ENCODE measurements around the gene EIF5.
A peak's percentile ranks its signal among the peaks of the same experiment; 100 is the strongest.

Gene EIF5

DNA sequence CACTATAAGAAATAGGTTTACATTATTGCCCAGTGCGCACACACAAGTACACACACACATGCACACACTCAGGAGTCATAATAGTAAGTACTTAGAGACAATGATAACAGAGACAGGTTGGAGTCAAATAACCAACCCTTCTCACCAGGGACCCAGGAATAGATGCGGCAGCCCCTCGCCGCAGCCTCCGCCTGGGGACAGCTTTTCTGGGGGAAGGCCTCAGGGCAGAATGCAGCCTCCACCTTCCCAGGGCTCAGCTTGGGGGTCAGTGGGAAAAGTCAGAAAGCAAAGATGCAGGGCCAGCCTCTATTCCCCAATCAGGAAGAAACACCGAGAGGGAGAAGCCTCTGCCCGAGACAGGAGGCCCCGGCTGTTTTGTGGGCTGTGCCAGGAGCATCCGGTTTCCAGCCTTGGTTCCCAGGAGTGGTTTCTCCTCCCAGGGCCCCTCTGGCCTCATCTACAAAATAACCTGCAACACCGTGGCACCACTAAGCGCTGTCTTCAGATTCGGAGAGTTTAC lies 23.4 kb upstream of the EIF5 start:
- DNase-seq (ENCODE audit: low spot score): no peak

DNA sequence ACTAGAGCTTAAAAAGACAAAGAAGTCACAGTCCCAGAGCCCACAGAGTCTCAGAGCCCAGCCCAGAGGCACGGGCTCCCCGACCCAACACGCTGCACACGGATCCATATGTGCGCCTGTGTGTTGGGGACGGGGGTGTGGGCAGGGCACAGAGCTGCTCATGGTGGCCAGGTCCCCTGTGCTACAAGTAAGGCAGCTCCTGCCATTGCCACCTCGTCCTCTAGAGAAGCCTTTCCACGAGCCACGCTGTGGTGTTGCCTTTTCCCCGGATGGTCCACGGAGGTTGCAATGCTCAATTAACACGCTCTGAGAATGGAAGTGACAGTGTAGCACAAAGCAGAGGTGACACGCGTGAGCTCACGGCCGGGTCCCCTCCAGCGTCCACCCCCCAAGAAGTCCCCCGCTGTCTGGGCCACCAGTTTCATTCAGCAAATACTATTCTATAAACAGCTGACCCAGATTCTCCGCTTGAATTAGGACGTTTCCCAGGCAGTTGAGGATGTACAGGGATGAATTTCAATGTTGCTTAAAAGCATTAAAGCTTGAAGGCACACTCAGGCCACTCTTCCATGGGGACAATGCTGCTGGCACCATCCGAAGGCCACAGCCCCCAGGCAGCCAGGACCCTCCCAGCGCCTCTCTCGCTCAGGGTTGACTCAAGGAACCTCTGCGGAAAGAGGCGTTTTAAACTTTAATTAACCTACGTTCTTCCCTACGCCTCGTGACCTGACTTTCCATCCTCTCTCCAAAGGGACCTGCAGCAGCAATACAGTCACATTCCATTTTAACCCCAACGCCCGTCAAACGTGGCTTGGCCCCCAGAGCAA lies 22.7 kb upstream of the EIF5 start:
- no peak for DNase-seq (ENCODE audit: low spot score)

DNA sequence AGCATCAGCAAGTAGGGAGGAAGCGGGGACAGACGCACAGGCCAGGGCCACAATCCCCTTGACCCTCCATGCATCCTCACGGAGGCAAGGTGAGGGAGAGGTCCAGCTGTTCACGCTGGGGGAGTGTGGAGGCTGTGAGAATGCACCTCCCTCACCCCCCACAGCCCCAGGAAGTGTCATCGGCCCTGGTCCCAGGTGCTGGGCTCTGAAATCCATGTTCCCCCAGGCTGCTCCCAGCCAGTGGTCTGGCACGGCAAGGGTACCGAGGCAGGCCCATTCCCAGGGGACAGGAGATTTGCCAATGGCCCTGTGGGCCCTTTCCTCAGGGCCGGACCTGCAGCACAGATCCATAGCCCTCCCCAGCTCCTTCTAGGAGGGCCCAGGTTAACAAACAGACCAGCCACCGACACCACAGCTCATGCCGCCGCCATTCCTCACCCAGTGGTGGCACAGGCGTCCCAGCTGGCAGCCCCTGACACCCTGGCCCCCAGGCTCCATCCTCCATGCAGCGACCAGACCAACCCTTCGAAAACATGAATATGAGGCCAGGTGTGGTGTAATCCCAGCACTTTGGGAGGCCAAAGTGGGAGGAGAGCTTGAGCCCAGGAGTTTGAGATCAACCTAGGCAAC lies 21.9 kb upstream of the EIF5 start:
- DNase-seq (ENCODE audit: low spot score): no peak

DNA sequence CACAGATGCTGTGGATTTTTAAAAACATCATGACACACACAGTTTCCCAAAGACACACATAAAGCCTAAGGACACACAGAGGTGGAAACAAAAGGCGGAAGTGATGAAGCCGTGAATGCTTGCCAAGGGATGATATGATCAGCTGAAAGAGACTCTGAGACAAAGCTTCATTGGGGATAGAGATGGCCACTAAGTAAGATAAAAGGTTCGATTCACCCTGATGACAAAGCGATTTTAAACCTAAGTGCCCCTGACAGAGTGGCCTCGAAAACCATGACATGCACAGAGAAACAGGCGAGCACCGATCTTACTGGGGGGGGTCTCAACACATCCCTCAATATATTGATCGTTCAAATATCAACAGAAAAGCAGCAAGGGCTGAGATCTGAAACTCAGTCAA lies 20.3 kb upstream of the EIF5 start:
- no peak for DNase-seq (ENCODE audit: low spot score)

DNA sequence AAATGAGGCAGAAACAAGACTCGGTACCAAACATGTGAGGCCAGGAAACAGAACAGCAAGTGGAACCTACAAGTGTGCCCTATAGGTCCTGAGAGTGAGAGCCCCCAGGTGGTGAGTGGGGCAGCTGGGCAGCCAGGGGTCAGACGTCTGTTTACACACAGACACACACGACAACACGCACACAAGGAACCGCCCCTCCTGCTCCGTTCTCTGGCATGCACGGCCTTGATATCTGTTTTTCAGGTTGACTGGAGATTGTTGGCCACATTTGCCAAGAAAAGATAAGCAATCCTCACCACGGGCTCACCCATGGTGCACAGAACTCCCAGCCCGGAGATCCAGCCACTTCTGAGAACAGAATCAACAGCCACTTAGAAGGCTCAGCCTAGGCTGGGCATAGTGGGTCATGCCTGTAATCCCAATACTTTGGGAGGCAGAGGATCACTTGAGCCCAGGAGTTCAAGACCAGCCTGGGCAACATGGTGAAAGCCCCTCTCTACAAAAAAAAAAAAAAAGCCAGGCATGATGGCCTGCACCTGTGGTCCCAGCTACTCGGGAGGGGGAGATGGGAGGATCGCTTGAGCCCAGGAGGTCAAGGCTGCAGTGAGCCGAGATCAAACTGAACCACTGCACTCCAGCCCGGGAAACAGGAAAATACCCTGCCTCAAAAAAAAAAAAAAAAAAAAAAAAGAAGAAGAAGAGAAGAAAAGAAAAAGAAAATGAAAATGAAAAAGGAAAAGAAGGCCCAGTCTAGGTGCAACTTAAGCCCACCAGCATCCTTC lies 19.4 kb upstream of the EIF5 start:
- DNase-seq (ENCODE audit: low spot score): no peak

DNA sequence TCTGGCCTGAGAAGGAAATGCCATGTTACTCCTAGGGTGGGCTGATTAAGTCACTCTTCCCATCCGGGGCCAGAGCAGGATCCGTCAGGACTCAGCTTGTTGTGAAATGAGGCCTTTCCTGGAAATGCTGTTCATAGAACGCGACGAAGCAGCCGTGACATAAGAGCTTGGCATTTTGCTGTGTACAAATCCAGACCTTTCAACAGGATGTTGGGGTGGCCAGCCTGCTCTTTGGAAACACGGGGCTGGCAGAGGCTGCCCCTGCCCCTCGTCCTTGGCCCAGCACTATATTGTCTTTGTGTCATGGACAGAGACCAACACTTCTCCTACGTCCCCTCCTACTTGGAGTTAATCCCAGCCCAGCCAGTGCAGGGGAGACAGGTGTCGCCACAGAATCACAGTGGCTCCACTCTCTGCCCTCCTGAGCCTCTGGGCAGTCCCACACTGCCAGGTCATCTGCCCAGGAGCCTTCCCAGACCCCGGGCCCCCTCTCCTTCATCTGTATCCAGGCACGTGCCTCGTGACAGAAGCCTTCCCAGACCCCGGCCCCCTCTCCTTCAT lies 18.6 kb upstream of the EIF5 start:
- DNase-seq (ENCODE audit: low spot score): no peak

DNA sequence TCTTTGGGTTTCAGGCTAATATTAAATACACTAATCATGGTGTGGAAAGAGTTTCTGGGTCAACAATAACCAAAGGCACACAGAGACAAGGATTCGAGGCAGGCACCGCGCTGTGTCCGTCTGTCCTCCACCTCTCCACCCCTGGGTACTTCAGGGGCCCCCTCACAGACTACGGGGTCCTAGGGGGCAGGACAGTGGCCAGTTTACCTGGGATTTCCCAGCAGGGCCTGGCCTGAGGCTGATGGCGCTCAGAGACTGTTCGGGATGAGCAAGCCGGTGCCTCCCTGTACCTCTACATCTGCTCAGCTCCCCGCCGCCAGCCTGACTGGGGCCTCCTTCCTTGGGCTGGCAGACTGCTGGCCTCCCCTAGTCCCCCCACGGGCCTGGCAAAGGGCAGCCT lies 18.1 kb upstream of the EIF5 start:
- DNase-seq (ENCODE audit: low spot score): no peak

DNA sequence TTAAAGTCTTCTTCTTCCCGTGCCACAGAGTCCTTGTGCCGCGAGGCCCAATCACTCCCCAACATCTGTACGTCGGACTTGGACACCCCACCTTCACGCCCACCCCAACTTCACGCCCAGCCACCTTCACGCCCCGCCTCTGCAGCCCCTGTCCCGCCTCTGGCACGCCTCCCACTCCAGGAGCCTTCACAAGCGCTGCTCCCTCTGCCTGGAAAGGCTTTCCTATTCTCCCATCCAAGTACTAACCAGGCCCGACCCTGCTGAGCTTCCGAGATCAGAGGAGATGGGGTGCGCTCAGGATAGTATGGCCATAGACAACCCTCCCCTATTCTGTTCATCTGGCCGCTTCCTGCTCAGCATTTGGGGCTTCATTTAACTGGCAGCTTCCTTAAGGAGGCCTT lies 17.3 kb upstream of the EIF5 start:
- DNase-seq (ENCODE audit: low spot score): no peak

DNA sequence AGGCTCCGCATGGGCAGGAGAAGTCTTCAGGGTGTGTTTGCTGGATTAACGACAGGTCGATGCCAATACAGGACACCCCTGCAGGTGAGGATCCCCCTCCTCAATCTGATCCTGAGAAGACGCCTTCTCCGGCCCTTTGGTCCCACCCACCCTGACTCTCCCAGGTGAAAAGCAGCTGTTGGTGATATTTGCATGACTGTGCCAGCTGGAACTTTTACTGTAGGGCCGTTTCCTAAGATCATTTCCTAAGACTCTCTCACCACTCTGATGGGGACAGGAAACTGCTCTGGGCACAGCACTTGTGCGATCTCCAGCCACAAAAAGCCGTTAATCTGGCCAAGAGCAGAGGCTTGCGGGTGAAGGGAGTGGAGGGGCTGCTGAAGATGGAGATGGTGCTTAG lies 16.8 kb upstream of the EIF5 start:
- DNase-seq (ENCODE audit: low spot score): no peak

DNA sequence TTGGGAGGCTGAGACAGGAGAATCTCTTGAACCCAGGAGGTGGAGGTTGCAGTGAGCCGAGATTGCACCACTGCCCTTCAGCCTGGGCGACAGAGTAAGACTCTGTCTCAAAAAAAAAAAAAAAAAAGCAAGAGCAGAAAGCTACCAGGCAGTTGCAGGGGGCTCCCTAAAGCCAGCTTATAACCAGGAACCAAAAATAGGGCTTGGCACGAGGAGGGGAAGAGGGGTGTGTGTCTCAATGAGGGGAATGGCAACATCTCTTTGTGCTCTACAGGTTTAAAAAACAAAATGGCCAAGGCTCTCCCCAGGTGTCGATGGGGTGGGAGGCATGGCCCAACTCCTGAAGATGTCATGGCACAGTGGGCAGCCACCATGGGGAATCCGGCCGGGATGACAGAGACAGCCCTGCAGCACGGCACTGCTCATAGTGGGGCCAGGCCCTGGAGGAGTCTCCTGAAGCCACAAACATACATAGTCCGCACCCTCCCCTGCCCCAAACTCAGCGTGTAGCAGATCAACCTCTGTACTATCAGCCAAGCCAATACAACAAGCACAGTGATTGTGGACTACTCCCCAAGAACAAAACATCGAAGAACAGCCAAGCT lies 16.0 kb upstream of the EIF5 start:
- no peak for DNase-seq (ENCODE audit: low spot score)

DNA sequence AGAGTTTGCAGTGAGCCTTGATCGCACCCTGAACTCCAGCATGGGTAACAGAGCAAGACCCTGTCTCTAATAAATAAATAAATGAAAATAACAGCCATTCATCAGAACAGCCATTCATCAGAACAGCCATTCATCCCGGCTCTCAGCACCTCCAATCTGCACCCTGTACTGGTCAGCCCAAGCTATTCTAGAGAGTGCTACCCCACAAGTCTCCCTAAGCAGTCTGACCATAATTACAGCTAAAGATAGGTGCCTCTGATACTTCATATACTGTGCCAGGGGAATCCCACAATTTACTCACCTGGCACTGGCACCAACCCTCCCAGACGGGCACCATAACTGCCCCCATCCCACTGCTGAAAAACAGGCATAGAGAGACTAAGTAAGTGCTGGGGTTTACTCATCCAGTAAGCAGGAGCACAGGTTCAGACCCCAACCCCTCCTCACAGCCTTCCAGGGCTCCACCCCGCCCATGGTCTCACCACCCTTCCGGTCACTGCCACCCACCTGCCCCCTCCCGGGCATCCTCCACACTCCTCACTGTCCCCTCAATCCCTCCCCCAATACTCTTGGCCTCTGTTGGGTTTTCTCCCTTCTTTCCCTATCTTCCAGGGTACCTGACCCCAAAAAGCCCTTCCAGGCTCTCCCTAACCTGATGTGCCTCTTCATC lies 15.2 kb upstream of the EIF5 start:
- DNase-seq (ENCODE audit: low spot score): no peak

DNA sequence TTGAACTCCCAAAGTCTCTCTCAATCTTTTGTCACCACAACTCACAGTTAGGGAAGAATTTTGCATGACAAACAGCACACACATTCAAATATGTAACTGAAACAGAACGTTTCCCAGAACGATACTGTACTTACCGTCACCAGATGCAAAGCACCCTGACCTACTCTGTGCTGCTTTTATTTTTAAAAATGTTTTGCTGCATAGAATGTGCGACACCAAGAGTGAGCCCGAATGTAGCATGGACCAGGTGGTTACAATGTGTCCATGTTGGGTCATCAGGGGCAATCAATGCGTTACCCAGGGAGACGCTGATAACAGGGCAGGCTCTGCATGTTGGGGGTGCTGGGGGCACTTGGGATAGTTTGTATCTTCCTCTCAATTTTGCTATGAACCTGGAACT lies 14.6 kb upstream of the EIF5 start:
- DNase-seq (ENCODE audit: low spot score): no peak

DNA sequence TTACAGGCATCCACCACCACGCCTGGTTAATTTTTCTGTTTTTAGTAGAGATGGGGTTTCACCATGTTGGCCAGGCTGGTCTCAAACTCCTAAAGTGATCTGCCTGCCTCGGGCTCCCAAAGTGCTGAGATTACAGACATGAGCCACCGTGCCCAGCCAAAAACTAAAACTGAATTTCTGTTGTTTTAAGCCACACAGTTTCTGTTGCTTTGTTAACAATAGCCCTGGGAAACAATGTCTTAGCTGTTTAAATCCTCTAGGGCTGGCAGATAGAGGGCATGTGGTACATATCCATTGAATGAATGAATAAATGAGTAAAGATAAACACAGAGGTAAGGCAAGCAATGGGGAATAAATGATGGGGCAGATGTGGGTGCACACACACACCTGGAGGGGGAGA lies 8.0 kb upstream of the EIF5 start:
- no peak for DNase-seq (ENCODE audit: low spot score)

DNA sequence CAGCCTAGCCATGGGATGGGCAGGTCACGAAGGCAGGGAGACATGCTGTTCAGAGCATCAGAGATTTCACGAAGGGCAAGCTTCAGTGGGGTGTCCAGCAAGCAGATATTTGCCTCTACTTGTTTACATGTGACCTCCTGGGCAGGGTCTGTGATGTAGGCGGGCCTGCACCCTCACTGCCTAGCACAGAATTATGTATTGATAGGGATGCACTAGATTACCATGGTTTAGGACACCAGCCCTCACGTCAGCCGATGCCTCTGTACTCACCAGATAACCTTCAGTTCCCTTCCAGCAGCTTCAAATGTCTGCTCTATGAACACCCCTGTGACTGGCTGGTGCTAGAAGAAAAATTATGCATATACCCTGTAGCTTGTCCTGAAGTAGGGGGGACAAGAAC lies 5.1 kb upstream of the EIF5 start:
- no peak for DNase-seq (ENCODE audit: low spot score)

DNA sequence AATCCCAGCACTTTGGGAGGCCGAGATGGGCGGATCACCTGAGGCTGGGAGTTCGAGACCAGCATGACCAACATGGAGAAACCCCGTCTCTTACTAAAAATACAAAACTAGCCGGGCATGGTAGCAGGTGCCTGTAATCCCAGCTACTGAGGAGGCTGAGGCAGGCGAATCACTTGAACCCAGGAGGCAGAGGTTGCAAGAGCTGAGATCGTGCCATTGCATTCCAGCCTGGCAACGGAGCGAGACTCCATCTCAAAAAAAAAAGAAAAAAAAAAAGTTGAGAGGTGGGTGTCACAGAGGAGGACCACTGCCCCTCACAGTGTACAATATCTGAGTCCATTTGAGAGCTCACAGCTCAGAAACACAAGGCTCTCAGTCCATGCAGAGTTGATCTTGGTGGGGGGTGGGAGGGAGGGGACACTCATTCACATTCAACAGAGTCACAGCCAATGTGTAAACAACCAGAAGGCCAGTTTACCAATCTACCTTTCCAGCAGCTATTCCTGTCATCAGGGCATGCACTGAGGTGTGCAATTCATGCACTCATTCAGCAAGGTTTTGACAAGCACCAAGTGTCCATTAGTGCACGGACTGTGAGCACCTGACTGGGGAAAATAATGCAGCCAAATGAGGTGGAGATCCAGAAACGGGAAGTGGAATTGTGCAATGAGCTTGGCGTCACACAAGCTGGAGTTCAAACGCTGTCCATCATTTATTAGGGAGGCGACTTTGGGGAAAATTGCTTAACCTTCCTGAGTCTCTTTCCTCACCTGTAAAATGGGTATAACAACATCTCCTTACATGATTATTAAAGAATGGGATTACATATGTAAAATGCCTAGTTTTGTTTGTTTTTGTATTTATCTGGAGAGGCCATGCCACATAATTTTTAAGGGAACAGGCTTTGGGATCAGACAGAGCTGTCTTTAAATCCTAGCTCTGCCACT lies 4.4 kb upstream of the EIF5 start:
- no peak for DNase-seq (ENCODE audit: low spot score)

DNA sequence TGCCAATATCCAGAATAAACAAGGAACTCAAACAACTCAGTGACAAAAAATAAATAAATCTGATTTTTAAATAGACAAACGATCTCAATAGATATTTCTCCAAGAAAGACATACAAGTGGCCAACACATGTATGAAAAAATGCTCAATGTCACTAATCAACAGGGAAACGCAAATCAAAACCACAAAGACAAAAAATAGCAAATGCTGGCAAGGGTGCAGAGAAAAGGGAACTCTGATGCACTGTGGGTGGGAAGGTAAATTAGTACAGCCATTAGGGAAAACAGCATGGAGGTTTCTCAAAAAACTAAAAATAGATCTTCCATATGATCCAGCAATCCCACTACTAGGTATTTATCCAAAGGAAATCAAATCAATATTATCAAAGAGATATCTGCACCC lies 3.5 kb upstream of the EIF5 start:
- no peak for DNase-seq (ENCODE audit: low spot score)

DNA sequence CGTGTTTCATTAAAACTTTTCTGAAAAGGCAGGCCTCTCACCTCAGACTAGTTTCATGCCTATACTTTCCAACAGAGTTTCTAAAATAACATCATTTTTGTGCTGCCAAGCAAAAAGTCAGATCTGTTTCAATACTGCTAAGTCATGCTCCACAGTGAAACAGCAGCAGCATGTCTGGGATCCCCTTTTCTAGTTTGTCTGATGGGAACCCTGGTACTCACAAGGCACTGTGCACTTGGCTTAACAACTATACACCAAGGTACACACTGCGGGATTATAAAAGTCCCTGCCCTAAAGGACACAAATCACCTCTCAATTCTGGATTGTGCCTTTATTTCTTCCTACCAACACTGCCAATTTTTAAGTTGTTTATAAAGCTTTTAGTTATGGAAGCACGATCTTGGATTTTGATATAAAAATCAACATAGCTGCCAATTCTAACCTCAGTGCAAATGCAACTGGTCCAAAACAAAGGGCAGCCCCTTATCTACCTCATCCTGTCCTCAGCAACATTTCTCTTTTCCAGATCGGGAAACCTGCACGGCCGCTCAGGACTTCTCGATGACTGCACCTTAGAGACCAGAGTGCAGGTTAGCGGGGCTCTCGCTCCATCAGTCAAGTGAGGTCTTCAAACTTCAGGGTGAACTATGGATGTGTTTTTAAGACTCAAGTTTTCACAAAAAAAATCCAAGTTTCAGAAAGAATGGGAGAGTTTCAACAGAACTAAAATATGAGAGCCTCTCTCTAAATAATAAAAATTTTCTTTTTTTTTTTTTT lies 1.7 kb upstream of the EIF5 start:
- DNase-seq (ENCODE audit: low spot score): no peak

DNA sequence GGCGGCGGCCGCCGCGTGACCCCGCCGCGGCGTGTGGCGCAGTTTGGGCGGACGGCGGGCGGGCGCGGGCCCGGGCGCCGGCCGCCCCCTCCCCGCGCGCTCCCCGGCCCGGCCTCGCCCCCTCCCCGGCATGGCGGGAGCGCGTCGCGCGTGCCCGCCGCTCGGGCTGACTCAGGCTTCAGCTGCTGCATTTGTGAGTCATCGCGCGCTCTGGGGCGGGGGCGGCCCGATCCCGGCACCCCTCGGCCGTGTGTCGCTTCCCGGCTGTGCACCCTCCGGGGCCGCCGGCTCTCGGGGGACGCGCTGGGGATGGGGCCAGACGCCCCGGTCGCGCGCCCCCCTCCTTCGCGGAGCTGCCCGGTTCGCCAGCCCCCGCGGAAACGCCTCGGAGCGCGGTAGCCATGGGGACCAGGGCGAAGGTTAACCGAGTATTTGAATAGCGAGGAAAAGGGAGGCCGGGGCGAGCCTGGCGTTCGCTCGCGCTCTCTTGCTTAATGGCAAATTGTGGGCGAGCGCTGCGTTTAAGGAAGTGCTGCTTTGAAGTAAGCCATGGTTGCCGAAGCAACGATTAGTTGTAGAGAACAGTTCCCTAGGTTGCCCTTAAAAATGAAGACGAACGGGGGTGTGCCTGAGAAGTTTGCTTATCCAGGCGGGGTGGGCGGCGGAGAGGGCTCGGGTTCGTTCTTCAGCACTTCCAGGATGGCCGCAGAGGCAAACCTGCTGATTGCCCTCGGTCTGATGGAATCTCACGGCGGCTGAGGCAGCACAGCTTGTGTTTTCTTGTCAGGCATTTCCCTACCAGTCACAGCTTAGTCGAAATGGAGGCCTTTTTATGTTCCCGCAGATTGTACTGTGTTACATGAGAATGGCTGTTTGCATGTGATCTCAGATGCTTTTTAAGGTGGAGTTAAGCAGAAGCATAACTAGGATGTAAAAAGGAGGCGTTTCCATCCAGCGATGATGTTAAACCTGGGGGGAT lies 896 bp downstream of the EIF5 start:
- DNase-seq (ENCODE audit: low spot score): peak; percentile 76
